Nucleus accumbens (tissue), 56 donors: Measurements from ENCODE around the gene C5AR2.
A peak's percentile ranks its signal among the peaks of the same experiment; 100 is the strongest.
"Not testable (repeated sequence)": the region's sequence is repeated elsewhere in the genome, so short reads cannot be mapped to it uniquely, and the experiment has no call there.

Experiments used
- DNase-seq, 56 donors: peaks; one replicate each; lab custom pipeline; 2025; lab: John Stamatoyannopoulos, UW

C5AR2 gene

DNA sequence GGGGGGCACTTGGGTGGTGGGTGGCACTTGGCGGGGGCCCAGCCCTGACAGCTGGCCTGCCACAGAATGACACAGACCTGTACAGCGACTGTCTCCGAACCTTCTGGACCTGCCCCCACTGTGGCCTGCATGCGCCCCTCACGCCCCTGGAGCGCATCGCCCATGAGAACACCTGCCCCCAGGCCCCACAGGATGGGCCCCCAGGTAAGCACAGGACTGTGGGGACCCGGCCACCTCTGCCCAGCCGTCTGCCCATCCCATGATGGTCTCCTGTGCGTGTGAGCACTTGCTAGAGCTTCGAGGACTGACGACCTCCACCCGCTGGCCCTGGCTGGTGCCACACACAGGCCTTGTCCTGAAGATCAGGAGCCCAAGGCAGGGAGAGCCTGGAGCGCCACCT, 49.1 kb downstream of the C5AR2 start:
- no peak for DNase-seq

DNA sequence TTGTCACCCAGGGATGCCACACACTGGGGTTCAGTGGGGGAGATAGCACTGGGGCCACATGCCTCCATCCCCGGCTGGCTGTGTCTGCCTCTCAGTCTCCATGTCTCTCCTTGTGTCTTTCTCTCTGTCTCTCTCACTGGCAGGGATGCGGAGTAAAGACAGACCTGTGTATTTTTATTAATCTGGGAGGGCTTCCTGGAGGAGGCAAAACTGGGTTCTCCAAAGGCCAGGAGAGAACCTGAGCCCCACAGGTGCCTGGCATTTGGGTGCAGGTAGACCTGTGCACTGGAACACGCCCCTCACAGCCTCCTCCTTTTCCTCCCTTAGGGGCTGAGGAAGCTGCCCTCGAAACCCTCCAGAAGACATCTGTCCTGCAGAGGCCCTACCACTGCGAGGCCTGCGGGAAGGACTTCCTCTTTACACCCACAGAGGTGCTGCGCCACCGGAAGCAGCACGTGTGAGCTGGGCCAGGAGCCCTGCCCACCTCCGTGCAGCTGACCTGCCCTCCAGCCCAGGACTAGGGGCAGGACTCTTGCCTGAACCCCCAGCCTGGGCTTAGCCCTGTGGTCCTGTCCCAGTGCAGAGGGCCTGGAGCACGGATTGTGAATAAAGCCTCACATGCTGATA, 49.8 kb downstream of the C5AR2 start:
- DNase-seq = no peak

DNA sequence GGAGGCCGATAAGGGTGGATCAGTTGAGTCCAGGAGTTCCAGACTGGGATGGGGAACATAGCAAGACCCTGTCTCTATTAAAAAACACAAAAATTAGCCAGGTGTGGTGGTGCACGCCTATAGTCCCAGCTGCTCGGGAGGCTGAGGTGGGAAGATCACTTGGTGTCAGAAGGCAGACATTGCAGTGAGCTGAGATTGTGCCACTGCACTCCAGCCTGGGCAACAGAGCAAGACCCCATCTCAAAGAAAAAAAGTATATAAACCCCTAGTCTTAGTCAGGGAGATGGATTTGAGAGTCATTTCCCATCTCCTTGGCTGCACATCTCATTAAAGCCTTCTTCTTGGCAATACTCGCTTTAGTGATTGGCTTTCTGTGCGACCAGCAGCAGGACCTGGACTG, 51.9 kb downstream of the C5AR2 start:
- DNase-seq = not testable (repeated sequence)

DNA sequence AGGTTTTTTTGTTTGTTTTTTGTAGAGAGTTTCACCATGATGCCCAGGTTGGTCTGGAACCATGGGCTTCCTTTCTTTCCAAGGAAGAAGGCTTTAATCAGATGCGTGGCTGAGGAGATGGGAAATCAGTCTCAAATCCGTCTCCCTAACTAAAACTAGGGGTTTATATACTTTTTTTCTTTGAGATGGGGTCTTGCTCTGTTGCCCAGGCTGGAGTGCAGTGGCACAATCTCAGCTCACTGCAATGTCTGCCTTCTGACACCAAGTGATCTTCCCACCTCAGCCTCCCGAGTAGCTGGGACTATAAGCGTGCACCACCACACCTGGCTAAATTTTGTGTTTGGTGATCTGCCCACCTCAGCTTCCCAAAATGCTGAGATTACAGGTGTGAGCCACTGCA, 52.6 kb downstream of the C5AR2 start:
- DNase-seq = not testable (repeated sequence)

DNA sequence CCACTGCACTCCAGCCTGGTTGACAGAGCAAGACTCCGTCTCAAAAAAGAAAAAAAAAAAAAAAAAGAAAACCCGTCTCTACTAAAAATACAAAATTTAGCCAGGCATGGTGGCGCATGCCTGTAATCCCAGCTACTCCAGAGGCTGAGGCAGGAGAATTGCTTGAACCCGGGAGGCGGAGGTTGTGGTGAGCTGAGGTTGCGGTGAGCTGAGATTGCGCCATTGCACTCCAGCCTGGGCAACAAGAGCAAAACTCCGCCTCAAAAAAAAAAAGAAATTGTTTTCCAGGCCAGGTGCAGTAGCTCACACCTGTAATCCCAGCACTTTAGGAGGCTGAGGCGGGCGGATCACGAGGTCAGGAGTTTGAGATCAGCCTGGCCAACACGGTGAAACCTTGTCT, 54.6 kb downstream of the C5AR2 start:
- DNase-seq = not testable (repeated sequence)

DNA sequence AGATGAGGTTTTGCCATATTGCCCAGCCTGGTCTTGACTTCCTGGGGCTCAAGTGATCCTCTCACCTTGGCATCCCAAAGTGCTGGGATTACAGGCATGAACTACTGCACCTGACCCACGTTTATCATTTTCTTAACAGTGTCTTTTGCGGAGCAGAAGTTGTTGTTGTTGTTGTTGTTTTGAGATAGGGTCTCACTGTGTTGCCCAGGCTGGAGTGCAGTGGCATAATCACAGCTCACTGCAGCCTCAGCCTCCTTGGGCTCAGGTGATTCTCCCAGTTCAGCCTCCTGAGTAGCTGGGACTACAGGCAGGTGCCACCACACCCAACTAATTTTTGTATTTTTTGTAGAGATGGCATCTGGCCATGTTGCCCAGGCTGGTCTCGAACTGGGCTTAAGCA, 55.6 kb downstream of the C5AR2 start:
- DNase-seq = not testable (repeated sequence)

DNA sequence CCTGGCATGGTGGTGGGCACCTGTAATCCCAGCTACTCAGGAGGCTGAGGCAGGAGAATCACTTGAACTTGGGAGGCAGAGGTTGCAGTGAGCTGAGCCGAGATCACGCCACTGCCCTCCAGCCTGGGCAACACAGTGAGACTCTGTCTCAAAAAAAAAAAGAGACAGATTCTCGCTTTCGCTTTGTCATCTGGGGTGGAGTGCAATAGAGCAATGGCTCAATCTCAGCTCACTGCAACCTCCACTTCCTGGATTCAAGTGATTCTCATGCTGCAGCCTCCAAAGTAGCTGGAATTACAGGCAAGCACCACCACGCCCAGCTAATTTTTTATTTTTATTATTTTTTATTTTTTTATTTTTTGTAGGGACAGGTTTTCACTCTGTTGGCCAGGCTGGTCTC, 56.7 kb downstream of the C5AR2 start:
- not testable (repeated sequence) for DNase-seq

DNA sequence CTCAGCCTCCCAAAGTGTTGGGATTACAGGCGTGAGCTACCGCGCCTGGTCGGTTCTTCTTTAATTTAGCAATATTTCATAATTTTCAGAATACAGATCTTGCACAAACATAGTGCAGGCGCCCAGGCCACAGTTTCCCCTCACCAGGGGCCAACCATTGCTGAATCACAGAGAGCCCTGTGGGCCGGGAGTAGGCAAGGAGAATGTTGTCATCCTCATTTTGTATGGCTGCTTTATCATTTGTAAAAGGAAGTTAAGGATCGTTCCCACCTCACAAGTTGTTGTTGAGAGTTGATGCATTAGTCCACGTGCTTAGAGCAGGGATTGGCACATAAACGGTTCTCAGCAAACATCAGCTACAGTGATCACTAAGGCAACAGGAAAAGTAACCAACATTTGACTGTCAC, 57.2 kb downstream of the C5AR2 start:
- DNase-seq = no peak

DNA sequence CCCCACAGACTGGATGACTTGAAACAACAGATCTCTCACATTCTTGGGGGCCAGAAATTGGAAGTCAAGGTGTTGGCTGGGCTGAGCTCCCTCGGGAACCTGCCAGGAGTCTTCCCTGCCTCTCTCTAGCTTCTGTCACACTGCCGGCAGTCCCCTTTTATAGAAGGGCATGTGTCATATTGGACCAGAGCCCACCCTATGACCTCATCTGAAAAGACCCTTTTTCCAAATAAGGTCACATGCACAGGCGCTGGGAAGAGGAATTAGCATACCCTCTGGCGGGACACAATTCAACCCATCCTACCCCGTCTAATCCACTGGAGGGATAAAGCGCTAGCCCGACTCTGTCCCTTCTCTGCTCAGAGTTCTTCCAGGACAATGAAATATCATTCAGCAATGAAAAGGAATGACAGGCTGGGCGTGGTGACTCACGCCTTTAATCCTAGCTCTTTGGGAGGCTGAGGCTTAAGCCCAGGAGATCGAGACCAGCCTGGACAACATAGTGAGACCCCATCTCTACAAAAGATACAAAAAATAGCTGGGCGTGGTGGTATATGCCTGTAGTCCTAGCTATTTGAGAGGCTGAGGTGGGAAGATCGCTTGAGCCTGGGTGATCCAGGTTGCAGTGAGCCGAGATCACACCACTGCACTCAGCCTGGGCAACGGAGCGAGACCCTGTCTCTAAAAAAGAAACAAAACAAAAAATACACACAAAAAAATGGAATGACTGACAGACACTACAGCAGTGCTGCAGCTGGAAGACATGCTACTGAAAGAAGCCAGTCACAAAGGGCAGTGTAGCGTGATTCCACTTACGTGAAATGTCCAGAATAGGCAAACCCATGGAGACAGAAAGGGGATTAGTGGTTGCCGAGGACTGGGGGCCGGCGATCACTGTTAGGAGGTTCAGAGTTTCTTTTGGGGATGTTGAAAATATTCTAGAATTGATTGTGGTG, 58.8 kb downstream of the C5AR2 start:
- DNase-seq = peak in 1 of 56 donors; percentile 13

DNA sequence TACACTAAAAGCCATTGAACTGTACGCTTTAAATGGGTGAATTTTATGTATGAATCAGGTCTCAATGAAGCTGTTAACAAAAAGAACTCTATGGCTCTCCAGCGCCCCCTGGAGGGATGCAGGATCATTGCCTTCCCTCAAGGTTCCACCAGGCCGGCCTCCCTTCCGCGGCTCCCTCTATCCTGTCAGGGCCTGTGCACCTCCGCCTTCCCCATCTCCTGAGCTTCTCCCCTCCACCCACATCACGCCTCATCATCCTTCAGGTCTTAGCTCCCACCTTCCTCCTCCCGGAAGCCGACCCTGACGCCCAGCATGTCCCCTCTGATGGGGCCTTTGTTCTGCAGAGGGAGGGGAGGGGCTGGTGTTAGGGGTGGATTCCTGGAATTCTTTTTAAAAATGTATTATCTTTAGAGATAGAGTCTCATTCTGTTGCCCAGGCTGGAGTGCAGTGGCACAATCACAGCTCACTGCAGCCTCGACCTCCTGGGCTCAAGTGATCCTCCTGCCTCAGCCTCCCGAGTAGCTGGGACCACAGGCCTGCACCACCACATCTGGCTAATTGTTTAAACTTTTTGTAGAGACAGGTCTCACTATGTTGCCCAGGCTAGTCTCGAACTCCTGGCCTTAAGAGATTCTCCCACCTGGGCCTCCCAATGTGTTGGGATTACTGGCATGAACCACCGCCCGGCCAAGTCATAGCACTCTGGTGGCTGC, 59.7 kb downstream of the C5AR2 start:
- DNase-seq = peak in 50 of 56 donors; percentile 1 to 84 (median 43)
